Mucosa of rectum (tissue), 2 donors: ENCODE data around the gene MCAT.

Experiments used
- H3K27ac ChIP-seq, 2 donors: one replicate each; pipeline ENCODE4 v1.7.0; 2013; ENCODE audit warnings: inconsistent platforms in 2 of 2, low read depth in 2 of 2, low read length in 2 of 2
- H3K27me3 ChIP-seq, 2 donors: one replicate each; pipeline ENCODE4 v1.7.0; 2013; ENCODE audit warnings: low read length in 2 of 2; ENCODE audit not compliant: control insufficient read depth in 2 of 2, insufficient read depth in 2 of 2
- H3K36me3 ChIP-seq, 2 donors: one replicate each; pipeline ENCODE4 v1.7.0; 2013; ENCODE audit warnings: low read length in 2 of 2; ENCODE audit not compliant: control insufficient read depth in 2 of 2, insufficient read depth in 2 of 2
- H3K4me1 ChIP-seq, 2 donors: one replicate each; pipeline ENCODE4 v1.7.0; 2013; ENCODE audit warnings: low read length in 2 of 2, mild to moderate bottlenecking in 1 of 2; ENCODE audit not compliant: control insufficient read depth in 2 of 2, insufficient read depth in 2 of 2
- H3K4me3 ChIP-seq, 2 donors: one replicate each; pipeline ENCODE4 v1.7.0; 2013; ENCODE audit warnings: low read length in 2 of 2
- H3K9ac ChIP-seq, 2 donors: one replicate each; pipeline ENCODE4 v1.7.0; 2013; ENCODE audit warnings: low read length in 2 of 2, low read depth in 1 of 2, mild to moderate bottlenecking in 1 of 2
- H3K9me3 ChIP-seq, 2 donors: one replicate each; pipeline ENCODE4 v1.7.0; 2013; ENCODE audit warnings: low read length in 2 of 2; ENCODE audit not compliant: control insufficient read depth in 2 of 2
- donor health status: healthy.
- donor health status: Normal muscosa, but diverticular disease.

MCAT gene

GRCh38 chr22:43173566-43173965, 30.4 kb upstream of the MCAT start:
- Histone ChIP-seq H3K27me3 (no peaks in the 10 kb centered on the region), H3K9ac (no peak overlapping the region), H3K4me3 (no peak overlapping the region), H3K9me3 (no peaks in the 10 kb centered on the region), H3K36me3 (peaks cover 43 to 46% of the 10 kb centered on the region in 2 donors), H3K27ac (no peak overlapping the region), H3K4me1 (peaks cover 12 to 28% of the 10 kb centered on the region in 2 donors)

- H3K9me3 ChIP-seq: no peaks in the 10 kb centered on the region
- H3K27me3 ChIP-seq: no peaks in the 10 kb centered on the region
- no peak overlapping the region for H3K9ac ChIP-seq
- peaks cover 12 to 28% of the 10 kb centered on the region in 2 donors for H3K4me1 ChIP-seq
- no peak overlapping the region for H3K4me3 ChIP-seq
- peak overlapping the region; percentile 95 to 96 for H3K27ac ChIP-seq
- H3K36me3 ChIP-seq: peaks cover 49 to 51% of the 10 kb centered on the region in 2 donors
These were observed 29.0 kb upstream of the MCAT start for GRCh38 chr22:43172191-43172590.

- peak overlapping the region; percentile 83 to 84 for H3K9ac ChIP-seq
- peak overlapping the region; percentile 95 to 96 for H3K27ac ChIP-seq
- peak overlapping the region; percentile 65 to 78 for H3K4me3 ChIP-seq
- no peaks in the 10 kb centered on the region for H3K27me3 ChIP-seq
- peaks cover 48 to 53% of the 10 kb centered on the region in 2 donors for H3K36me3 ChIP-seq
- peaks cover 12 to 28% of the 10 kb centered on the region in 2 donors for H3K4me1 ChIP-seq
- no peaks in the 10 kb centered on the region for H3K9me3 ChIP-seq
These were observed 28.4 kb upstream of the MCAT start for GRCh38 chr22:43171607-43172006.

- H3K4me1 ChIP-seq: peaks cover 12 to 28% of the 10 kb centered on the region in 2 donors
- H3K9ac ChIP-seq: peak overlapping the region; percentile 83 to 84
- no peaks in the 10 kb centered on the region for H3K27me3 ChIP-seq
- peak overlapping the region; percentile 65 to 78 for H3K4me3 ChIP-seq
- H3K9me3 ChIP-seq: no peaks in the 10 kb centered on the region
- peaks cover 47 to 54% of the 10 kb centered on the region in 2 donors for H3K36me3 ChIP-seq
- peak overlapping the region; percentile 95 to 96 for H3K27ac ChIP-seq
These were observed 27.9 kb upstream of the MCAT start for GRCh38 chr22:43171019-43171491.

- Histone ChIP-seq H3K4me1 (peaks cover 12 to 28% of the 10 kb centered on the region in 2 donors), H3K27ac (no peak overlapping the region), H3K9ac (no peak overlapping the region), H3K27me3 (no peaks in the 10 kb centered on the region), H3K4me3 (no peak overlapping the region), H3K9me3 (no peaks in the 10 kb centered on the region), H3K36me3 (peaks cover 43 to 47% of the 10 kb centered on the region in 2 donors)
These were observed 26.9 kb upstream of the MCAT start for GRCh38 chr22:43170131-43170480.

GRCh38 chr22:43169310-43170130, 26.3 kb upstream of the MCAT start:
- peaks cover 39 to 43% of the 10 kb centered on the region in 2 donors for H3K36me3 ChIP-seq
- H3K27ac ChIP-seq: no peak overlapping the region
- peaks cover 12 to 28% of the 10 kb centered on the region in 2 donors for H3K4me1 ChIP-seq

GRCh38 chr22:43168471-43169309, 25.5 kb upstream of the MCAT start:
- H3K9me3 ChIP-seq: no peaks in the 10 kb centered on the region
- H3K4me3 ChIP-seq: no peak overlapping the region
- H3K4me1 ChIP-seq: peaks cover 15 to 28% of the 10 kb centered on the region in 2 donors
- no peak overlapping the region for H3K27ac ChIP-seq
- H3K27me3 ChIP-seq: no peaks in the 10 kb centered on the region
- H3K36me3 ChIP-seq: peaks cover 31 to 38% of the 10 kb centered on the region in 2 donors
- no peak overlapping the region for H3K9ac ChIP-seq

More at GRCh38 chr22:43169310-43170130, 26.3 kb upstream of the MCAT start:
- no peaks in the 10 kb centered on the region for H3K9me3 ChIP-seq
- no peaks in the 10 kb centered on the region for H3K27me3 ChIP-seq
- no peak overlapping the region for H3K4me3 ChIP-seq
- H3K9ac ChIP-seq: no peak overlapping the region

GRCh38 chr22:43167001-43167589, 23.9 kb upstream of the MCAT start:
- no peaks in the 10 kb centered on the region for H3K27me3 ChIP-seq
- no peak overlapping the region for H3K27ac ChIP-seq
- no peaks in the 10 kb centered on the region for H3K9me3 ChIP-seq
- H3K9ac ChIP-seq: no peak overlapping the region
- H3K4me3 ChIP-seq: no peak overlapping the region
- peaks cover 28 to 29% of the 10 kb centered on the region in 2 donors for H3K36me3 ChIP-seq
- peaks cover 24 to 25% of the 10 kb centered on the region in 2 donors for H3K4me1 ChIP-seq

GRCh38 chr22:43166132-43166930, 23.1 kb upstream of the MCAT start:
- no peak overlapping the region for H3K27ac ChIP-seq
- peaks cover 23 to 25% of the 10 kb centered on the region in 2 donors for H3K36me3 ChIP-seq
- no peaks in the 10 kb centered on the region for H3K9me3 ChIP-seq
- H3K4me3 ChIP-seq: no peak overlapping the region
- peaks cover 19 to 20% of the 10 kb centered on the region in 2 donors for H3K4me1 ChIP-seq
- H3K9ac ChIP-seq: no peak overlapping the region
- H3K27me3 ChIP-seq: no peaks in the 10 kb centered on the region
